HG02642 (cell line): Measurements from ENCODE around the gene RYR2.
"Not testable (repeated sequence)": the region's sequence is repeated elsewhere in the genome, so short reads cannot be mapped to it uniquely, and the experiment has no call there.

Experiments
- ATAC-seq: cut with Tn5 transposase; IDR thresholded peaks from one replicate; pipeline ENCODE4 v1.9.1; 2021; ENCODE audit warnings: mild to moderate bottlenecking; ENCODE audit not compliant: unreplicated experiment, poor library complexity

The RYR2 gene

DNA sequence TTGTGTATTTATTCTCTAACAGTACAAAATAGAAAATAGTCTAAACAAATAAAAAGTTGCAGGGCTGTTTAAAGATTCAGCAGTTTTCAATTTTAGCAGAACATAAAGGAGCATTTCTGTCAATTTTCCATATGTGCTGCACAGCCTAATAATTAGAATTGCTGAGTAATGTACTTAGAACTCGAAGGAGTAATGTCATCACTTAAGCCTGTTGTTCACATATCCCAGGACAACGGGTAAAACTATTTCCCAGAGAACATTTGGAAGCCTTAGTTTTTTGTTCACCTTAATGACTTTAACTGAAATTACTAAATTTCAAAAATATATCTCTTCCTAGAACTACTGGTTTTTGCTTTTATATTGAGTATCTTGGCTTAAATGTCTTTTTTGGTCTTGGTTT, 767.1 kb downstream of the RYR2 start:
- ATAC-seq: no peak

DNA sequence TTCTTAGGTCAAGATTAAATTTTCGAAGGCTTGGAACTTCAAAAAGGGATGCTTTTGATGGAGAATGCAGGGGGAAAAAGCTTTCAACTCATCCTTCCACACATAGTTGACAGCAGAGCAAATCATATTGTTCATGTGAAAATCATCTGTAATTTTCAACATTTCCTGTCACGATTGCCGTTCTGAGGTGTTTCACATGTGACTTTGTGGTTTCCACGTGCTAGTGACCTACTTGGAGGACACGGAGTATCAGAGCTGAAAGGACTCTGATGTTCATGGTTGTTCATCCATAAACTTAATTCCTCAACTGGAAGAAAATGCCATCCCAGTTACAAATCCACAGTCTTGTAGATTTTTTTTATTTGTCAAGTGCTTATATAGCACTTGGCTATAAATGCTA, 769.6 kb downstream of the RYR2 start:
- ATAC-seq: no peak

DNA sequence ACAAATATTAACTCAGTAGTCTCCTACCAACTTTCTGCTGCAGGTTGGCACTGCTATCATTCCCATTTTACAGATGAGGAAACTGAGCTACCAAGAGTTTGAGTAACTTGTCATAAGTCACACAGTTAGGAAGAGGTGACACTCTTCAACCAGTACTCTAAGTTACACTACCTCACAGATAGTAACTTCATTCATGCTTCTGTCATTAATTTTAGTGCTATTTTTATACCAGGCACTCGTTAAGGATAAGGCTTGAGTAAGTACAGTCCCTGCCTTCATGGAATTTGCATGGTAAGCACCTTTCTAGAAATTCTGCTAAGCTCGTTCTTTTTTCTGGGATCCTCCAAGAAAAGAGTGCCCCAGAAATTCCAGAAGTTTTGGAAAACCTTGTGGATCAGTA, 770.1 kb downstream of the RYR2 start:
- ATAC-seq: no peak

DNA sequence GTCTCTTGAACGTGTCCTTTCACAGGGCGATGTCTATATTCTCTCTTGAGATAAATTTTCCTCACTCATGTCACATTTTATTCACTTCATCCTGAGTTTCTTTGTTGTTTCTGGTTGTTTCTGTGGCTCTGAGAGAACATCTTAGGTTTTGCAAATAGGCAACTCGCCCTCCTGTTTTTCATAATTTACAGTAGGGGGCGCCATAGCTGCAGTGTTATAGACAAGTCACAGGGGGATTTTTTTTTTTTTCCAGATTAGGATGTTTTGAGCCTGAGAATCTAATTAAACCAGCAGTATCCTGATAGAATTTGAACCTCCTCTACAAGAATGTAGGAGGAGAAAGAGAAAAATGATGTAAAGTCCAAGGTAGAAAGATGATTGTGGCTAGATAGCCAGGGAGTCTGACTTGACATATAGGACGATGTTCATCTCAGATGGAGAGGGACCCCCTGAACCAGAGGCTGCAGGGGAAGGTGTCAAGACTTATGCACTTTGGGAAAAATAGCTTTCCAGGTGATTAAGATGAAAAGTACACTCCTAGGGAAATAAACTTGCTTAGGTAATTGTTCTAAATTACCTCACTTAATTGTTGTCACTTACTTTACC, 772.4 kb downstream of the RYR2 start:
- no peak for ATAC-seq

DNA sequence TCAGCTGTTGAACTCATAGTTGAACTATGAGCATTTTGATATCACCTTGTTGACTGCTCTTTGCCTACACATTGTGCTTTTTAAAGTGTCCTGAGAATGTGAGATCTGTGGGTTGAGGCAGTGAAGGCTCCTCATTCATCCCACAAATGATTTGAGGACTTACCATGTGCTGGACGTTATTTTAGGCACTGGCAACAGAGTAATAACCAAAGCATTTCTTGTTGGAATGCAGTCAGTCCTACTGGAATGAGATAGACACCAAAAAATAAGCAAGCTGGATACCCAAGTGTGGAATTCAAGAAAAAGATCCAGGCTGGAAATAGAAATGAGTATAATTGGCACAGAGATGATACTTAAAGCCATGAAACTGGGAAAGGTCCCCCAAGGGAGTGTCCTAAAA, 775.3 kb downstream of the RYR2 start:
- ATAC-seq: no peak

DNA sequence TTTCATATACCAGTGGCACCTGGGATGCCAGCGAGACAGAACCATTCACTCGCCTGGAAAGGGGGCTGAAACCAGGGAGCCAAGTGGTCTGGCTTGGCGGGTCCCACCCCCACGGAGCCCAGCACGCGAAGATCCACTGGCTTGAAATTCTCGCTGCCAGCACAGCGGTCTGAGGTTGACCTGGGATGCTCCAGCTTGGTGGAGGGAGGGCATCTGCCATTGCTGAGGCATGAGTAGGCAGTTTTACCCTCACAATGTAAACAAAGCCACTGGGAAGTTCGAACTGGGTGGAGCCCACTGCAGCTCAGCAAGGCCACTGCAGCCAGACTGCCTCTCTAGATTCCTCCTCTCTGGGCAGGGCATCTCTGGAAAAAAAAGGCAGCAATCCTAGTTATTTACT, 778.6 kb downstream of the RYR2 start:
- not testable (repeated sequence) for ATAC-seq

DNA sequence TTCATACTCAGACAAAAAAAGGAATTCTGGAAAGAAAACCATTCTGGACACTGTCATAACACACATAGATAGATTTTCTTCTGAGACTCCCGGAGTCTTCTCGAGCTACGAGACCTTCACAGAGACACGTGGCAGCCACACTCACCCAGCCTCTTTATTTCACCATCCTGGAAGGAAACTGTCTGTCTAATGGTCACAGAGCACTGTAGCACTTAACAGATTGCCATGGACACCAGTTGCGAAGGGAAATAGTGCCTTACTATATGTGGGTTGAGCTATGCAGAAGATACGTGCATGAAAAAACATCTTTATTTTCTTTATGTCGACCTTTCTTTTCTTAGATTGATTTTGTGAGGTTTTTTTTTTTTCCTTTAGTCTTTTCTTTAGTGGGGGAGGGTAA, 790.9 kb downstream of the RYR2 start:
- ATAC-seq: no peak

DNA sequence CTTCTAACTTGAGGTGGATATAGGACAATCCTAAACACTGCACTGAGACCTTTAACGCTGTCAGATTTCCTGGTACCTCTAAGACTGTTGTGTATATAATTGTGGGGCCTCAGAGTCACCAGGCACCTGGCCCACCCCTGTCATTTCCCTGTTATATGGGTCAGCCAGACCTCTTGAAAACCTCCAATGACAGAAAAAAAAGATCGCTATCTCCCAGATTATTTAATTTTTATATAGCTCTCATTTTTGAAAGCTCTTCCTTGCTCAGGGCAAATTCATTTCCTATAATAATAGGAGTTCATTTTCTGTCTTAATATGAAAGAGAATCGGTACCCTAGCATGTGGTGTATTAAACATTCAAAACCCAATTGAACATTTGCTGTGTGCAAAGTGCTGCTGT, 792.1 kb downstream of the RYR2 start:
- no peak for ATAC-seq

DNA sequence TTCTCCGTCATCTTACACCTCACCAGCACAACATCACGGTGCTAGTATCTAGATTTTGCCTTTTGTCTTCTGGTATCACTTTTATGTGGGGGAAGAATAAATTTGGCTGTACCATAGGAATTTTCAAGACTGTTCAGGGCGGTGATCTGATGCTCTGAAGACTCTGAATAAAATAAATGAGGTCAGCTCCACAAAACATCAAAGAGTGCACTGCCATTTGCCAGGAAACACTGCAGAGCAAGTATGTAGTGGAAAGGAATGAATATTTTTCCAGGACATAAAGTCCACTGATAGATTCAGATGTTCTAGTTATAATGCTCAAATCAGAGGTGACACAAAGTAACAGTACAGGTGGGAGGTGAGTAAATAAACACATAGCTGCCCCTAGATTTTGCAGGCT, 792.5 kb downstream of the RYR2 start:
- no peak for ATAC-seq

DNA sequence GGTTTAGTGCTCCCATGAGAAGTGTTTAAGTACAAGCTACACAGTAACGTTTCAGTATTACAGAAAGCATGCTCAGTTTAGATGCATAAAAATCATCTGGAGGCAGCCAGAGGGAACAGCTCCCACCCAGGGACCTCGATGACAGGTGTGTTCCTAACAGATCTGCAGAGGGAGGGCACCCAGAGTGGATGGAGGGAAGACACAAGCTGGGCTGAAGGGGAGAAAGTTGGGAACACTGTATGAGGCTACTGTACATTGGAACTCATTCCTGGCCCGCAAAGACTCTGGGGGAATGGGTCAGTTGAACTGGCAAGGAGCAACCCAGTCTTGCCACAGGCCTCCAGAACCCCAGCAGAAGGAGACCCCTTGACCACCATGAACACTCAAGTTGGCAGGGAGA, 796.3 kb downstream of the RYR2 start:
- ATAC-seq: no peak

DNA sequence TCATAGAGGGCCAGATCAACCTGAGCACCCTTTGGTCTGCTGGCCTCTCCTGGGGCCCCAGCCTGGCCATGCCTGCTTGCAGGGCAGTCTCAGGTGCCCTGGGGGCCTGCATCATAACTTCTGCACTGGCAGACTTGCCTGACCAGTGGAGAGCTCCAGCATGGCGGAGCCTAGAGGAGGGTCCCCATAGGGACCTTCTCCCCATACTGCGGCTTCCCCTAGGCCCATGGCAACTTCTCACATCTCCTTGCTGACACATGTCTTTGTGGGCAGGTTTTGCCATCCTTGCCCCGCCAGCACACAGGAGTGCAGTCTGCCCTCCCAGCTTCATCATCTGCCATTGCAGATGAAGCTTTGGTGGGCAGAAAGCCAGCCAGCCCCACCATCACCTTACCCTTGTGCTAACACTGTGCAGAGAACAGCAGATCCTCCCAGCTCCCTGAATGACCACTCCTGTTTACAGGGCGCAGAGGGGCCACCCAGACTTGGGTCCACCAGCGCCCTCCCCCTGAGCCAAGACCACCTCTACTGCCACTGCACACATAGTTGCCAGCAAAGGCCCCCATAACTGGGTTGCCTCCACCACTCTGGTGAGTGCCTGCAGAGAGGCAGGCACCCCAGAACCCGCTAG, 797.0 kb downstream of the RYR2 start:
- ATAC-seq: no peak

DNA sequence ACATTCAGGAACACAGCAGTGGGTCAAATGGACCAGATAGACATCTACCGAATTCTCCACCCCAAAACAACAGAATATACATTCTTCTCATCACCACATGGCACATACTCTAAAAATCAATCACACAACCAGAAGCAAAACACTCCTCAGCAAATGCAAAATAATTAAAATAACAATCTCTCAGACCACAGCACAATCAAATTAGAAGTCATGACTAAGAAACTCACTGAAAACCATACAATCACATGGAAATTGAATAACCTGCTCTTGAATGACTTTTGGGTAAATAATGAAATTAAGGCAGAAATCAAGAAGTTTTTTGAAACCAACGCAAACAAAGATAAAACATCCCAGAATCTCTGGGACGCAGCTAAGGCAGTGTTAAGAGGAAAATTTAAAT, 799.5 kb downstream of the RYR2 start:
- ATAC-seq: no peak

DNA sequence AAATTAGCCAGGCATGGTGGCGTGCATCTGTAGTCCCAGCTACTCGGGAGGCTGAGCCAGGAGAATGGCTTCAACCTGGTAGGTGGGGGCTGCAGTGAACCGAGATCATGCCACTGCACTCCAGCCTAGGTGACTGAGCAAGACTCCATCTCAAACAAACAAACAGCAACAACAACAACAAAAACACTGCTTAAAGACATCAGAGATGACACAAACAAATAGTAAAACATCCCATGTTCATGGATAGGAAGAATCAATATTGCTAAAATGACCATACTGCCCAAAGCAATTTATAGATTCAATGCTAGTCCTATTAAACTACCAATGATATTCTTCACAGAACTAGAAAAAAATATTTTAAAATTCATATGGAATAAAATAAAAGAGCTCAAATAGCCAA, 801.5 kb downstream of the RYR2 start:
- ATAC-seq: not testable (repeated sequence)

DNA sequence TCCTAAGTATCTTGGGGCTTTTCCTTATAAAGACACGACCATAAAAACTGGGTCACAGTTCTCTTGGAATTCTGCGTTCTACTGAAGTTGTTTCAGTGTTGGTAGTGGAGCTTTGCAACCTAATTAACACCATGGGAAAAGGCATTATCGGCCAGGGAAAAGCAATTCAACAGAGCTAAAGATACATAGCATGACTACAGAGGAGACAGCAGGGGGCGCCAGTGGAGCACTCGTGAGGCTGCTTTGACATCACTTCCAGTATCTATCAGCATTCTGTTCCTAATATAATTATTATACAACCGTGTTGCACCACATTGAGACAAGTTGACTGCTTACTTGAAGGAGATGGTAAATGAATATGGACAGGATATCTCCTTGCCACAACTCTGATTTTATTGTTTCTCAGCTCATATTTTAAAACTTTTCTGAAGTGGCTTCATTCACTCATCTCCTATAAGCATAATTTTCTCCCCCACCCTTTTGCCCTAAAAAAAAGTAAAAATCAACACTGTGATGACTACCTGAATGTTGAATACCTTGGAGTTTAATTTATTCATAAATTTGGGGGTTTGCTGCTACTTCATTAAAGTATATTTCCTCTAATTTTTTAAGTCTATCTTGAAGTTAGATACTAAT, 809.3 kb downstream of the RYR2 start:
- ATAC-seq: peak; percentile 52

DNA sequence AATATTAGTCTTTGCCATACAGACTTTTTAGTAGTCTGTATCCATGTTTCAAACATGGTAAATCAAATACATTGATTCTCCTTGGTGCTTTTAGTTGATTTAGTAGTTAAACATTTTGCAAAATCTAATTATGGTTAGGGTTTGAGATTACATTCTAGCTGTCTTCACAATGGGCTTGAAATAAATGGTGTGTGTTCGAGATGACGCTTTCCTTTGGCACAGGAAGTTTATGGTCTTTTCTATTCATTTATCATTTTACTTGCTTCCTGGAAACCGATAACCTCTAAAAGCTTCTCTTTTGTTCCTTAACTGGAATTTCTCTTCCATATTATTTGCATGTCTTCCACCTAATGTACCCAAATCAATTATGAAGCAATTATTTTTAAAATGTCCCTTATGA, 810.4 kb downstream of the RYR2 start:
- ATAC-seq: no peak

DNA sequence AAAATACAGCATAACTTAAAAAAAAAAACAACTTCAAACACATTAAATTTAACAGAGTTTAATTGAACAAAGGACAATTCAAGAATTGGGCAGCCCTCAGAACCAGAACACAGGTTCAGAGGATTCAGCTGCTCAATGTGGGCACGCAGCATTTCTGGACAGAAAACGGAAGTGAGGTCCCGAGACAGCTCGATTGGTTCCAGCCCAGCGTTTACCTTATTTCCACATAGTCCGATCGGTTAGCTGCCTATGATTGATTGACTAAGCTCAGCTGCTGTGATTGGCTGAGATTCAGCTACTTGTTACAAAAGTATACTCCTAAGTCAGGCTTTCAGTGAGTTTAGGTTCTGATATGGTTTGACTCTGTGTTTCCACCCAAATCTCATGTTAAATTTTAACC, 815.5 kb downstream of the RYR2 start:
- no peak for ATAC-seq

DNA sequence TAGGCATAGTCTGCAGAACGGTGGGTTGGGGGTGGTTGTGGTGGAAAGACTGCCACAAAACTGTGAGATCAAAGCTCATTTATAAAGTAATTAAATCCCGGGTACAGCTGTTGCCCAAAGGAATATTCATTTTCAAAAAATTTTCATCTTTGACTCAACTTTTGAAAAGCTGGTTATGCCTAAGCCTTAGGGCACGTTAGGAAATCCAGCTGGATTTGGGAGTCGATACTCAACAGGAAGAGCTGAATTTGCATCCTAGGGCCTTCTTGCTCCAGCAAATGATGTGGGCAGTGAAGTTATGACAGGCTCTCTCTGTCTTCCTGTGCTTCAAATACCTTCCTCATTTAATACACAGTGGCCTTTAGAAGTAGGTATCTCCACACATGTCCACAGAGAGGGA, 817.0 kb downstream of the RYR2 start:
- ATAC-seq: no peak

DNA sequence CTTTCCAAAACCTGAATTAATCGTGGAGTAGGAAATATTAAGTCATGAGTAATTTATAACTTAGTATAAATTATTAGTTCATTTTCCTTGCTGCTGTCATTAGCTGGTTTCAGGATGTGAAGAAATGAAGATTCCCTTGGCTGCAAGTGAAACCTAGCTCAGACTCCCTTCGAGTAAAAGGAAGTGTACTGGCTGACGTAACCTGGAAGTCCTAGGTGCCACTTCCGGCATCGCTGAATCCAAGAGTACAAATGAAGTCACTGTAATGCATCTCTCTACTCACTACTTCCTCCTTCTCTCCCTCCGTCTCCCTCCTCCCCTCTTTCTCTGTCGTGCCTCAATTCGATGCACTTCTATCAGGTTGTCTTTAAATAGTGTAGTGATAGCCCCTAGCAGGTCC, 820.0 kb downstream of the RYR2 start:
- no peak for ATAC-seq

DNA sequence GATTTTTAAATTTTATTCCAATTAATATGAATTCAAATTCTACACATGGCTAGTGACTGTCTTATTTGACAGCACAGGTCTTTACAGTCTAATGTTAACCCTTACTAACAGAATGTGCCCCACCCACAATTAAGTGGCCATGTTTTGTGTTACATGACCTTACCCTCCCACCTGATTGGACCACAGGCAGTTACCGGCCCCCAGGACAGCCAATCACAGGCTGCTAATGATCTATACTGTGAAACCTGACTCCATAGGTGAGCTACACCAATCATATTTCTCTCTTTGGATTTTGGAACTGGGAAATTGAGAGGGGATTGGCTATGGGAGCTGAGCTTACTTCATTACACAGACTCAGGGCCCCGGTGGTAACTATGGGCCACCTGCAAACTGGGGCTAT, 821.2 kb downstream of the RYR2 start:
- no peak for ATAC-seq

DNA sequence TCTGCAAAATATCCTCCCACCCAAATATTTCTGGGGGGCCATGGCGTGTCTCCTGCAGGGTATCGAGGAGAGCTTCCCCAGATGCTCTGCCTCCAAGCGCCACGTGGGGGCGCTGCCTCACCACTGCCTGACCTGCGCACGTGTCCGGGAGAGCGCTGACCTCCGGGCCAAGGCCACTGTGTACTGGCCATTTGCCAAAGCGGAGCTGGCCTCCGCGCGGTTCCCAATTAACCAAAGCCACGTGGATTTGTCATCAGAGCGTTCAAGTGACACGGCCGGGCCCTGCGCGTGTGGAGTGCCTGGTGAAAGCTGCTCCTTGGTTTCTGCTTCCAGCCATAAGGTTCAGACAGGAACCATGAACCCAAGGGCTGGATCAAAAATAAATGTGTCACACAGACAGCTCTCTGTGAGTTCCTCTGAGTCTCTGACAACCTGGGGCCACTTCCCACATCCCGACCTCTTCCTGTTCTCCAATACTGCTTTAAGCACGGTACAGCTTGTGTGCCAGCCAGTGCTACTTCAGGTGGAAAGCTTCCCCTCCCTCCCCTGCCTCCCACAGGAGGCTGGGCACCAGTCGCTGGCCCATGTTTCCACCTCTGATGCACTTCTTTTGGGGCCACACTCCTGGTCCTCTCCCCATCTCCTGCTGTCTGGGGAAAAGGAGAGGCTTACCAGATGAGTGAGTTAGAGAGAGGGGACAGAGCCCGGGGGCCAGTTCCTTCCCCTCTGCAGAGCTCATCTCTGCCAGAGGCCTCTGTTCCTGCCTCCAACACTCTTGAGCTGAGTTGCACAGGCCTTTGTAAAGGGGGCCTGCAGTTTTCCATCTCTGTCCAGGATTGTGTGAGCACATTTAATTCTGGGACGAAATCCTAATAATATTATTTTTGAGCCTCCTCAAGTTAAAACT, 822.6 kb downstream of the RYR2 start:
- ATAC-seq: peak; percentile 71

DNA sequence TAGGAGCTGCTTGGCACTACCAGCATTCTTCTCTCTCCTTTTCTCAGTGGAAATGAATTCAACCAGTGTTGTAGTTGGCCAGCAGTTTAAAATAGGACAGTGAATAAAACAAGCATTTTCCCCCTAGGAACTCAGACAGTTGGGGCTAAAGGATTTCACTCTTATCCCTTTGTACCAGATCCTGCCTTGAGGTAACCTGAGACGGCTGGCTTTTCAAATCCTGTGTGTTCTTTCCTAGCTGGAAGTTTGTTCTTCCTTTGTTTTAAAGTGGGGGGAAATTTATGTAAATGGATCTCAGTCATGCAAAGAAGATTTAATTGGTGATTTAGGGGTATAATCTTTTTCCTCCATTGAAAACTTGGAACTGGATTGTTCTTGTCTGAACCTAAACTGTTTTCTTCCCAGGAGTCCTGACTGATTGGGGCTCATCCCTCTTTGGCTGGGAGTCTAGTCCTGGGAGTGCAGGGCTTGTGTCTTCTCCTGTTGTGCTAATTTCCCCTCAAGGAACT, 825.5 kb downstream of the RYR2 start:
- no peak for ATAC-seq
